GM10248 (cell line): ENCODE data around the gene ULK1.

Experiments
- CTCF ChIA-PET: fragments of 300-600 bp; sonication (Branson Sonifier 250); formaldehyde crosslinking; extraction: SDS; loops from one replicate; lab custom pipeline; 2021; ENCODE audit warnings: antibody characterized with exemption; lab: Yijun Ruan, JAX
- POLR2A ChIA-PET: fragments of 350-650 bp; sonication (Branson Sonifier 250); formaldehyde crosslinking; extraction: SDS; loops from one replicate; lab custom pipeline; 2020; ENCODE audit warnings: antibody characterized with exemption; lab: Yijun Ruan, JAX
- DNase-seq: peaks from one replicate; pipeline ENCODE4 v3.0.0; 2012; ENCODE audit errors: extremely low spot score
- TF ChIP-seq, protein P1 (sequence below): IDR thresholded peaks from 2 replicates; pipeline ENCODE4 v1.5.1; 2012; ENCODE audit warnings: mild to moderate bottlenecking, low read depth; ENCODE audit errors: extremely low read depth, missing control alignments, control extremely low read depth

The ULK1 gene

DNA sequence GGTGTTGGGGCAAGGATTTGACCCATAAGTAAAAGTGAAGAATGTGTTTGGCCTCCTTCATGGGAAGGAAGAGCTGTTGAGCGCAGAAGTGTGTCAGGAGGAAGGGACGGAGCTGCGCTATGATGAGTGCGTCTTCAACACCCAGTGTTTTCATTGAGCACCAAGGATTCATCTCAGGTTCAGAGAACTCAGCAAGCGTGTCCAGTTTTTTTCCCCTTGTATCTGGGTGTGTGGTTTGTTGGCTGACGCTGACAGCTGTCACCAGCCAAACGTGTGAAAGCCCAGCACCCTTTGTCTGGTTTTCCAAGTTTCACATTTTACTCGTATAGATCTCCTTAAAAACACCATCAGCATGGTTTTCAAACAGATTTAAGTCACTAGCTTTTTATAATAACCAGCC is 67.6 kb downstream of the ULK1 start:
- ChIA-PET CTCF (interaction anchor here (1.3 kb wide), 1 partner anchor 9 kb away, joined by 3 read pairs; no protein-coding TSS in a partner anchor), POLR2A (no interaction called here)
- no peak for DNase-seq
- TF ChIP-seq, protein P1, sequence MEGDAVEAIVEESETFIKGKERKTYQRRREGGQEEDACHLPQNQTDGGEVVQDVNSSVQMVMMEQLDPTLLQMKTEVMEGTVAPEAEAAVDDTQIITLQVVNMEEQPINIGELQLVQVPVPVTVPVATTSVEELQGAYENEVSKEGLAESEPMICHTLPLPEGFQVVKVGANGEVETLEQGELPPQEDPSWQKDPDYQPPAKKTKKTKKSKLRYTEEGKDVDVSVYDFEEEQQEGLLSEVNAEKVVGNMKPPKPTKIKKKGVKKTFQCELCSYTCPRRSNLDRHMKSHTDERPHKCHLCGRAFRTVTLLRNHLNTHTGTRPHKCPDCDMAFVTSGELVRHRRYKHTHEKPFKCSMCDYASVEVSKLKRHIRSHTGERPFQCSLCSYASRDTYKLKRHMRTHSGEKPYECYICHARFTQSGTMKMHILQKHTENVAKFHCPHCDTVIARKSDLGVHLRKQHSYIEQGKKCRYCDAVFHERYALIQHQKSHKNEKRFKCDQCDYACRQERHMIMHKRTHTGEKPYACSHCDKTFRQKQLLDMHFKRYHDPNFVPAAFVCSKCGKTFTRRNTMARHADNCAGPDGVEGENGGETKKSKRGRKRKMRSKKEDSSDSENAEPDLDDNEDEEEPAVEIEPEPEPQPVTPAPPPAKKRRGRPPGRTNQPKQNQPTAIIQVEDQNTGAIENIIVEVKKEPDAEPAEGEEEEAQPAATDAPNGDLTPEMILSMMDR, result no peak

DNA sequence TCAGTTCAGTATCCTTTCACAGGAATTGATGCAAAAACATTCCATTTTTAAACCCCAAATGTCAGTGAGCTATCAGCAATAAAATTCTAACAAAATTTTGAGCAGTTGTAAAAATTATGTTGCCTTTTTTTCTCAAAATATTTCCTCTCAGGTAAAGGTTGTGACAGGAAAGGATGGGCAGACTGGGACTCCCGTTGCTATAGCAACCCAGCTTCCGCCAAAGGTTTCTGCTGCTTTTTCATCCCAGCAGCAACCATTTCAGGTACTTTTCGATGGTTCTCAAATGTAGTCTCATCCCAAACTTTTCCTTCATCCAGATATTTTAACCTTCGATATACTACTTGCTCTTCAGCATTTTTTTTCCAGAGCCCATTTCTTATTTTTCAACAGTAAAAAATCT is 69.0 kb downstream of the ULK1 start:
- POLR2A ChIA-PET, result no interaction called here

DNA sequence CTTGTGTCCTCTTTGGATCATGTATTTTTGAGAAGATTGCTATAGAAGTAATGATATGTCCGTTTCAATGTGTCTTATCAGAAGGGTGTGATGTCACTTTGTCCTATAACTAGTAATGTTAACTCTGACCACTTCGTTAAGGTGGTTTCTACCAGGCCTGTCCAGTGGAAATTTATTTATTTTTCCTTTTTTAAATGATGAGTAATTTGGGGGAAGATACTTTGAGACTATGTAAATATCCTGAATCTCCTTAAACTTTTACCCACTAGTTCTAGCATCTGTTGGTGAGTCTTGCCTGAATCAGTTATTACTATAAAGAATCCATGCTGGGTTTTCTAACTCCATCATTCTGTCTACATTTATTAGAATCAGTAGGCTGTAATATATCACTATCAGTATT is 70.7 kb downstream of the ULK1 start:
- ChIA-PET CTCF (no interaction called here), POLR2A (no interaction called here)
- TF ChIP-seq, protein P1, result no peak
- DNase-seq, result no peak

More for the DNA sequence above, 69.0 kb downstream of the ULK1 start:
- CTCF ChIA-PET, result interaction anchor here (1.8 kb wide), 1 partner anchor 9 kb away, joined by 5 read pairs; no protein-coding TSS in a partner anchor
- TF ChIP-seq, protein P1, result no peak
- no peak for DNase-seq

DNA sequence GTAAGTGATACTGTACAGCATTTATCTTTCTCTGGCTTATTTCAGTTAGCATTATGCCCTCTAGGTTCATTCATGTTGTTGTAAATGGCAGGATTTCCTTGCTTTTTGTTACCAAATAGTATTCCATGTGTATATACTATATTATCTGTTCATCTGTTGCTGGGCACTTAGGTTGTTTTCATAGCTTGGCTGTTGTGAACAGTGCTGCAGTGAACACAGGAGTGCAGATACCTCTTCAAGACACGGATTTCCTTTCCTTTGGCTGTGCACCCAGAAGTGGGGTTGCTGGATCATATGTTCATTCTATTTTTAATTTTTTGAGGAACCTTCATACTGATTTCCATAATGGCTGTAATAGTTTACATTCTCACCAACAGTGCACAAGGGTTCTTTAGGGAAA is 76.8 kb downstream of the ULK1 start:
- TF ChIP-seq, protein P1, result no peak
- ChIA-PET CTCF (interaction anchor here (1.1 kb wide), 1 partner anchor 17 kb away, joined by 3 read pairs; no protein-coding TSS in a partner anchor), POLR2A (no interaction called here)
- no peak for DNase-seq
